Mucosa of rectum (tissue), 2 donors: Measurements from ENCODE around the gene PRSS27.
A peak's percentile ranks its signal among the peaks of the same experiment; 100 is the strongest.

Experiments used
- H3K27ac ChIP-seq, 2 donors: one replicate each; pipeline ENCODE4 v1.7.0; 2013; ENCODE audit warnings: inconsistent platforms in 2 of 2, low read depth in 2 of 2, low read length in 2 of 2
- H3K27me3 ChIP-seq, 2 donors: one replicate each; pipeline ENCODE4 v1.7.0; 2013; ENCODE audit warnings: low read length in 2 of 2; ENCODE audit not compliant: control insufficient read depth in 2 of 2, insufficient read depth in 2 of 2
- H3K36me3 ChIP-seq, 2 donors: one replicate each; pipeline ENCODE4 v1.7.0; 2013; ENCODE audit warnings: low read length in 2 of 2; ENCODE audit not compliant: control insufficient read depth in 2 of 2, insufficient read depth in 2 of 2
- H3K4me1 ChIP-seq, 2 donors: one replicate each; pipeline ENCODE4 v1.7.0; 2013; ENCODE audit warnings: low read length in 2 of 2, mild to moderate bottlenecking in 1 of 2; ENCODE audit not compliant: control insufficient read depth in 2 of 2, insufficient read depth in 2 of 2
- H3K4me3 ChIP-seq, 2 donors: one replicate each; pipeline ENCODE4 v1.7.0; 2013; ENCODE audit warnings: low read length in 2 of 2
- H3K9ac ChIP-seq, 2 donors: one replicate each; pipeline ENCODE4 v1.7.0; 2013; ENCODE audit warnings: low read length in 2 of 2, low read depth in 1 of 2, mild to moderate bottlenecking in 1 of 2
- H3K9me3 ChIP-seq, 2 donors: one replicate each; pipeline ENCODE4 v1.7.0; 2013; ENCODE audit warnings: low read length in 2 of 2; ENCODE audit not compliant: control insufficient read depth in 2 of 2
- donor health status: healthy.
- donor health status: Normal muscosa, but diverticular disease.

The PRSS27 gene

DNA sequence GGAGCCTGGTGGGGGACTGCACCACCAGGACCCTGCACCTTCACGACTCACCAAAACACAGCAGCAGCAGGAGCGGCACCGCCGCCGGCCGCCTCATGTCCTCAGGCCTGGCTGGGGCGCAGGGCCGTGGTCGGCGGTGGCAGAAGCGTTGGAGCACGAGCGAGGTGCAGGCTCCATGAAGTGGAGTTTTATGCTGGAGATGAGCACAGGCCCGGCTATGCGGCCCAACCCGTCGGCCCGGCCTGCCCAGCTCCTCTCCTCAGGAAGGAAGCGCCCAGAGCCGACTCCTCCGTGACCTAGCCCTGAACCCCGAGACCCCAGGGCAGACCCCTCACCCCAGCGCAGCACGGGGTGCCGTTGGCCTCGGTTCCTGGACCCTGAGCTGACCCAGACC is at the start of gene PRSS27:
TSS of gene PRSS27 (minus strand) at position 161 of the 394 bp plus-strand sequence. CDS start at position 97, 64 bp downstream.
- H3K27ac ChIP-seq: peak within 1 kb of the TSS; percentile 72 to 82
- peak within 1 kb of the TSS; percentile 48 to 57 for H3K4me3 ChIP-seq
- H3K36me3 ChIP-seq: no peaks in the 10 kb centered on the region
- H3K9me3 ChIP-seq: no peaks in the 10 kb centered on the region
- H3K9ac ChIP-seq: peak within 1 kb of the TSS in 1 of 2 donors; percentile 70
- H3K27me3 ChIP-seq: peaks cover 0 to 3% of the 10 kb centered on the region in 2 donors
- H3K4me1 ChIP-seq: peaks cover 9 to 16% of the 10 kb centered on the region in 2 donors

DNA sequence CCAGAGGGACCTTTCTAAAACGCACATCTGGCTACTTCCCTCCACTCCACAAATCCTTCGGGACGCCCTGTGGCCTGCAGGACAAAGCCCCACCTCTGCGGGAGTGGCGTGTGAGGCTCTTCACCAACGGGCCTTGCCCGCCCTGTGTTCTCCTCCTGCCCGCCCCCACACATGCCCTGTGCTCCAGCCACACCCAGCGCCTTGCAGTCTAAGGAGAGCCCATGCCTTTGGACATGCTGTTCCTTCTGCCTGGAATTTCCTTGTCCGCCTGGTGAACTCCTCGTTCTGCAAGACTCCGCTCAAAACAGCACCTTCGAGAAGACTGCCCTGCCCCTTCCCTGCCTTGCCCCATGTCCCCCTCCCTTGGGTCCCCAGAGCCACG is 49.6 kb upstream of the PRSS27 start:
- Histone ChIP-seq H3K4me3 (peak overlapping the region in 1 of 2 donors; percentile 13), H3K9me3 (no peaks in the 10 kb centered on the region), H3K36me3 (peaks cover 82 to 95% of the 10 kb centered on the region in 2 donors), H3K9ac (peak overlapping the region; percentile 68 to 69), H3K4me1 (peaks cover 18 to 20% of the 10 kb centered on the region in 2 donors), H3K27me3 (no peaks in the 10 kb centered on the region), H3K27ac (peak overlapping the region; percentile 94 to 96)

DNA sequence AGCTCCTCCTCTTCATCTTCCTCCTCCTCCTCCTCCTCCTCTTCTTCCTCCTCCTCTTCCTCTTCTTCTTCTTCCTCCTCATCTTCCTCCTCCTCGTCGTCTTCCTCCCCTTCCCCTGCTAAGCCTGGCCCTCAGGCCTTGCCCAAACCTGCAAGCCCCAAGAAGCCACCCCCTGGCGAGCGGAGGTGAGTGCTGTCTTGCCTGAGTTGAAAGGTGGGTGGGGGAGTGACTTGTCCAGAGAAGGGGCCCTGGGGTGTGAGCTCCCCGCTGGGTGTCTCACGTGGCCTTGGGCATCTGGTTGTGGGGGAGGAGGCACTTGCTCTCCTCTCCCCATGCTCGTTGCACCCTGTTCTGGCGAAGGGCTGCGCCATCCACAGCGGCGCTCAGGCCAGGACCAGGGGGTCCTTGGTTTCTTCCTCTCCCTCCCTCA is 49.1 kb upstream of the PRSS27 start:
- H3K27ac ChIP-seq: peak overlapping the region; percentile 94 to 96
- no peaks in the 10 kb centered on the region for H3K9me3 ChIP-seq
- peaks cover 86 to 95% of the 10 kb centered on the region in 2 donors for H3K36me3 ChIP-seq
- H3K4me3 ChIP-seq: no peak overlapping the region
- H3K9ac ChIP-seq: peak overlapping the region; percentile 68
- peaks cover 18 to 20% of the 10 kb centered on the region in 2 donors for H3K4me1 ChIP-seq
- H3K27me3 ChIP-seq: no peaks in the 10 kb centered on the region

DNA sequence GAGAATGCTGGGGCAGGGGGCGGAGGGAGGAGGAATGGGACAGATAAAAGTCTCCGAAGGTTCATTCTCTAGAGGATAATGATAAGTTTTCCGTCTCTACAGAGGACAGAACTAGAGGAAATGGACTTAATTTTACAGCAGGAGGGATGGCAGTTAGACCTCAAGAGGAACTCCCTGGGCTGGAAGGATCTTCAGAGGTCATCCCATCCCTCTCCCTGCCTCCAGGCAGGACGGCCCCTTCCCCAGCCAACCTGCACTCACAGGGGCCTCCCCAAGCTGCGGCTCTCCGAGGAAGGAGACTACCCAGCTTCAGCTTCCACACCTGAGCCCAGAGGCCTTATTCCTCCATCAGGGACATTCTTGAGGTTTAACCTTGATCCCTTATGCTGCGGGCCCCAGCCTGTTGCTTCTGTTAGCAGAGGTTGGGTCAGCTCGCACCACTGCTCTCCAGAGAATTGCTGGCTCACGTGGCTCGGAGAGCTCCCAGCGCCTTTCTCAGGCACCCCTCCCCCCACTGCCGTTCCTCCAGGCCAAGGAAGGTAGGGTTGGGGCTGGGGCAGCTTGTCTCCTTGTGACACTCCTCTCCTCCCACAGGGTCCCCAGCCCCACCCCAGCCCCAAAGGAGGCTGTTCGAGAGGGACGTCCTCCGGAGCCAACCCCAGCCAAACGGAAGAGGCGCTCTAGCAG is 48.5 kb upstream of the PRSS27 start:
- peaks cover 88 to 95% of the 10 kb centered on the region in 2 donors for H3K36me3 ChIP-seq
- peak overlapping the region; percentile 94 to 96 for H3K27ac ChIP-seq
- peaks cover 18 to 20% of the 10 kb centered on the region in 2 donors for H3K4me1 ChIP-seq
- H3K9ac ChIP-seq: no peak overlapping the region
- H3K9me3 ChIP-seq: no peaks in the 10 kb centered on the region
- H3K4me3 ChIP-seq: no peak overlapping the region
- no peaks in the 10 kb centered on the region for H3K27me3 ChIP-seq

DNA sequence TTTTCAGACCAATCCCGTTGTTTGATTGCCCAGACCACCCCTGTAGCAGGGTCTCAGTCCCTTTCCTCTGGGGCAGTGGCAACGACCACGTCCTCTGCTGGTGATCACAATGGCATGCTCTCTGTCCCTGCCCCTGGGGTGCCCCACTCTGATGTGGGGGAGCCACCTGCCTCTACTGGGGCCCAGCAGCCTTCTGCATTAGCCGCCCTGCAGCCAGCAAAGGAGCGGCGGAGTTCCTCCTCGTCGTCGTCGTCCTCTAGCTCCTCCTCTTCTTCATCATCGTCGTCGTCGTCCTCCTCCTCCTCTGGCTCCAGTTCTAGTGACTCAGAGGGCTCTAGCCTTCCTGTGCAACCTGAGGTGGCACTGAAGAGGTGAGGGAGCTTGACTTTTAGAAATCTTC is 47.9 kb upstream of the PRSS27 start:
- Histone ChIP-seq H3K27ac (peak overlapping the region in 1 of 2 donors; percentile 96), H3K36me3 (peaks cover 90 to 96% of the 10 kb centered on the region in 2 donors), H3K27me3 (no peaks in the 10 kb centered on the region)

DNA sequence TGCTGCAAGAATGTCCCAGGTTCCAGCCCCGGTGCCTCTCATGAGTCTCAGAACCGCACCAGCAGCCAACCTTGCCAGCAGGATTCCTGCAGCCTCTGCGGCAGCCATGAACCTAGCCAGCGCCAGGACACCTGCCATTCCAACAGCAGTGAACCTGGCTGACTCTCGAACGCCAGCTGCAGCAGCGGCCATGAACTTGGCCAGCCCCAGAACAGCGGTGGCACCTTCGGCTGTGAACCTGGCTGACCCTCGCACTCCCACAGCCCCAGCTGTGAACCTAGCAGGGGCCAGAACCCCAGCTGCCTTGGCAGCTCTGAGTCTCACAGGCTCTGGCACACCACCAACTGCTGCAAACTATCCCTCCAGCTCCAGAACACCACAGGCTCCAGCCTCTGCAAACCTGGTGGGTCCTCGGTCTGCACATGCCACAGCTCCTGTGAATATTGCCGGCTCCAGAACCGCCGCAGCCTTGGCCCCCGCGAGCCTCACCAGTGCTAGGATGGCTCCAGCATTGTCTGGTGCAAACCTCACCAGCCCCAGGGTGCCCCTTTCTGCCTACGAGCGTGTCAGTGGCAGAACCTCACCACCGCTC is 47.2 kb upstream of the PRSS27 start:
- Histone ChIP-seq H3K27ac (no peak overlapping the region), H3K4me1 (peaks cover 18 to 20% of the 10 kb centered on the region in 2 donors), H3K4me3 (no peak overlapping the region), H3K9me3 (no peaks in the 10 kb centered on the region), H3K27me3 (no peaks in the 10 kb centered on the region), H3K36me3 (peaks cover 92 to 98% of the 10 kb centered on the region in 2 donors), H3K9ac (no peak overlapping the region)

More for the DNA sequence above, 47.9 kb upstream of the PRSS27 start:
- H3K9me3 ChIP-seq: no peaks in the 10 kb centered on the region
- H3K4me1 ChIP-seq: peaks cover 18 to 20% of the 10 kb centered on the region in 2 donors
- H3K9ac ChIP-seq: no peak overlapping the region
- no peak overlapping the region for H3K4me3 ChIP-seq

DNA sequence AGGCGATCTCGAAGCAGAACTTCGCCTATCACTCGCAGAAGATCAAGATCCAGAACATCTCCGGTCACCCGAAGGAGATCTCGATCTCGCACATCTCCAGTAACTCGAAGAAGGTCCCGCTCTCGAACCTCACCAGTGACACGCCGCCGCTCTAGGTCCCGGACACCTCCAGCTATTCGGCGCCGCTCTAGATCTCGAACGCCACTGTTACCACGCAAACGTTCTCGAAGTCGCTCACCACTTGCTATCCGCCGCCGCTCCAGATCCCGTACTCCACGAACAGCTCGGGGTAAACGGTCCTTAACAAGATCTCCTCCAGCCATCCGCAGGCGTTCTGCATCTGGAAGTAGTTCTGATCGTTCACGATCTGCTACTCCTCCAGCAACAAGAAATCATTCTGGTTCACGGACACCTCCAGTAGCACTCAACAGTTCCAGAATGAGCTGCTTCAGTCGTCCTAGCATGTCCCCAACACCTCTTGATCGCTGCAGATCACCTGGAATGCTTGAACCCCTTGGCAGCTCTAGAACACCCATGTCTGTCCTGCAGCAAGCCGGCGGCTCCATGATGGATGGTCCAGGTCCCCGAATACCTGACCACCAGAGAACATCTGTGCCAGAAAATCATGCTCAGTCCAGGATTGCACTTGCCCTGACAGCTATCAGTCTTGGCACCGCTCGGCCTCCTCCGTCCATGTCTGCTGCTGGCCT is 46.6 kb upstream of the PRSS27 start:
- Histone ChIP-seq H3K27me3 (no peaks in the 10 kb centered on the region), H3K4me3 (no peak overlapping the region), H3K36me3 (peaks cover 92 to 100% of the 10 kb centered on the region in 2 donors), H3K27ac (no peak overlapping the region), H3K4me1 (peaks cover 18 to 20% of the 10 kb centered on the region in 2 donors), H3K9me3 (no peaks in the 10 kb centered on the region), H3K9ac (no peak overlapping the region)

DNA sequence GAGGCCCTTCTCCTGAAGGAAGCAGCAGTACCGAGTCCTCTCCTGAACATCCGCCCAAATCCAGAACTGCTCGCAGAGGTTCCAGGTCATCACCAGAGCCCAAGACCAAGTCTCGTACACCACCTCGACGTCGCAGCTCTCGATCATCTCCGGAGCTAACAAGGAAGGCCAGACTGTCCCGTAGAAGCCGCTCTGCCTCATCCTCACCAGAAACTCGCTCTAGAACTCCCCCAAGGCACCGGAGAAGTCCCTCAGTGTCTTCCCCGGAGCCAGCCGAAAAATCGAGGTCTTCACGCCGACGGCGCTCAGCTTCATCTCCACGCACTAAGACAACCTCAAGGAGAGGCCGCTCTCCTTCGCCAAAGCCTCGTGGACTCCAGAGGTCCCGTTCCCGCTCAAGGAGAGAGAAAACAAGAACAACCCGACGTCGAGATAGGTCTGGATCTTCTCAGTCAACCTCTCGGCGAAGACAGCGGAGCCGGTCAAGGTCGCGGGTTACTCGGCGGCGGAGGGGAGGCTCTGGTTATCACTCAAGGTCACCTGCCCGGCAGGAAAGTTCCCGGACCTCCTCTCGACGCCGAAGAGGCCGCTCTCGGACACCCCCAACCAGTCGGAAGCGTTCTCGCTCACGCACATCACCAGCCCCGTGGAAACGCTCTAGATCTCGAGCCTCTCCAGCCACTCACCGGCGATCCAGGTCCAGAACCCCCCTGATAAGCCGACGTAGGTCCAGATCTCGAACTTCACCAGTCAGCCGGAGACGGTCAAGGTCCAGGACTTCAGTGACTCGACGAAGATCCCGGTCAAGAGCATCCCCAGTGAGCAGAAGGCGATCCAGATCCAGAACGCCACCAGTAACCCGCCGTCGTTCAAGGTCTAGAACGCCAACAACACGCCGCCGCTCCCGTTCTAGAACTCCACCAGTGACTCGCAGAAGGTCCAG is 45.7 kb upstream of the PRSS27 start:
- Histone ChIP-seq H3K9ac (no peak overlapping the region), H3K4me1 (peaks cover 17 to 18% of the 10 kb centered on the region in 2 donors), H3K27ac (no peak overlapping the region), H3K9me3 (no peaks in the 10 kb centered on the region), H3K4me3 (no peak overlapping the region), H3K36me3 (peaks cover 95 to 100% of the 10 kb centered on the region in 2 donors), H3K27me3 (no peaks in the 10 kb centered on the region)

DNA sequence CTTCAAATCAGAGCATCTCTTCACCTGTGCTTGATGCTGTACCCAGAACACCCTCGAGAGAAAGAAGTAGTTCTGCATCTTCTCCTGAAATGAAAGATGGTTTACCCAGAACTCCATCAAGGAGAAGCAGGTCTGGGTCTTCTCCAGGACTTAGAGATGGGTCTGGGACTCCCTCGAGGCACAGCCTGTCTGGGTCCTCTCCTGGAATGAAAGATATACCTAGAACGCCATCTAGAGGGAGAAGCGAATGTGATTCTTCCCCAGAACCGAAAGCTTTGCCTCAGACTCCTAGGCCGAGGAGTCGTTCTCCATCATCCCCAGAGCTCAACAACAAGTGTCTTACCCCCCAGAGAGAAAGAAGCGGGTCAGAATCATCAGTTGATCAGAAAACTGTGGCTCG is 44.7 kb upstream of the PRSS27 start:
- Histone ChIP-seq H3K36me3 (peaks cover 95 to 100% of the 10 kb centered on the region in 2 donors), H3K9me3 (no peaks in the 10 kb centered on the region), H3K27me3 (no peaks in the 10 kb centered on the region), H3K9ac (no peak overlapping the region), H3K27ac (no peak overlapping the region), H3K4me3 (no peak overlapping the region), H3K4me1 (peaks cover 8 to 15% of the 10 kb centered on the region in 2 donors)
